HG02623 (cell line): Measurements from ENCODE around the gene FDCSP.
"Not testable (repeated sequence)": the region's sequence is repeated elsewhere in the genome, so short reads cannot be mapped to it uniquely, and the experiment has no call there.

Experiments used
- ATAC-seq: cut with Tn5 transposase; IDR thresholded peaks from one replicate; pipeline ENCODE4 v1.9.1; 2021; ENCODE audit warnings: moderate library complexity; ENCODE audit not compliant: unreplicated experiment

Gene FDCSP

GRCh38 chr4:70225824-70226223 is at the start of gene FDCSP:
TSS of gene FDCSP (plus strand) at chr4:70226124. CDS start at chr4:70231195, 5,071 bp downstream.
- no peak for ATAC-seq

GRCh38 chr4:70177090-70177489 is 48.8 kb upstream of the FDCSP start:
- ATAC-seq = no peak

GRCh38 chr4:70178075-70178660 is 47.8 kb upstream of the FDCSP start:
- ATAC-seq = no peak

GRCh38 chr4:70179811-70180210 is 46.1 kb upstream of the FDCSP start:
- ATAC-seq = no peak

GRCh38 chr4:70181864-70182263 is 44.1 kb upstream of the FDCSP start:
- ATAC-seq = no peak

- no peak for ATAC-seq
Measured at GRCh38 chr4:70182517-70183167, 43.3 kb upstream of the FDCSP start.

GRCh38 chr4:70183168-70183939 is 42.6 kb upstream of the FDCSP start:
- peak; percentile 92 for ATAC-seq

GRCh38 chr4:70183940-70184246 is 42.0 kb upstream of the FDCSP start:
- no peak for ATAC-seq

GRCh38 chr4:70187216-70187615 is 38.7 kb upstream of the FDCSP start:
- ATAC-seq = no peak

GRCh38 chr4:70190579-70190978 is 35.3 kb upstream of the FDCSP start:
- ATAC-seq = no peak

- no peak for ATAC-seq
Measured at GRCh38 chr4:70191647-70192046, 34.3 kb upstream of the FDCSP start.

GRCh38 chr4:70192895-70193294 is 33.0 kb upstream of the FDCSP start:
- no peak for ATAC-seq

- ATAC-seq = no peak
Measured at GRCh38 chr4:70195425-70195824, 30.5 kb upstream of the FDCSP start, which contains the start of gene ODAM. TSS of gene ODAM (plus strand) at chr4:70195725. CDS start at chr4:70196544, 819 bp downstream.

GRCh38 chr4:70196857-70197256 is 29.1 kb upstream of the FDCSP start:
- no peak for ATAC-seq

GRCh38 chr4:70197842-70198241 is 28.1 kb upstream of the FDCSP start:
- ATAC-seq = no peak

- ATAC-seq = no peak
Measured at GRCh38 chr4:70203601-70204000, 22.3 kb upstream of the FDCSP start.

- ATAC-seq = not testable (repeated sequence)
Measured at GRCh38 chr4:70212752-70213151, 13.2 kb upstream of the FDCSP start.

- ATAC-seq = not testable (repeated sequence)
Measured at GRCh38 chr4:70216109-70216508, 9.8 kb upstream of the FDCSP start.

GRCh38 chr4:70216550-70216949 is 9.4 kb upstream of the FDCSP start:
- not testable (repeated sequence) for ATAC-seq

- ATAC-seq = not testable (repeated sequence)
Measured at GRCh38 chr4:70221389-70221788, 4.5 kb upstream of the FDCSP start.

- ATAC-seq = not testable (repeated sequence)
Measured at GRCh38 chr4:70221818-70222217, 4.1 kb upstream of the FDCSP start.

- no peak for ATAC-seq
Measured at GRCh38 chr4:70236125-70236524, 10.2 kb downstream of the FDCSP start.
